Inferior parietal cortex (tissue), 1 donor: ENCODE data around the gene DROSHA.

ENCODE experiments used
- DNase-seq: peaks from one replicate; pipeline ENCODE4 v3.0.0-alpha.2; 2016; ENCODE audit errors: extremely low spot score

DROSHA gene

DNA sequence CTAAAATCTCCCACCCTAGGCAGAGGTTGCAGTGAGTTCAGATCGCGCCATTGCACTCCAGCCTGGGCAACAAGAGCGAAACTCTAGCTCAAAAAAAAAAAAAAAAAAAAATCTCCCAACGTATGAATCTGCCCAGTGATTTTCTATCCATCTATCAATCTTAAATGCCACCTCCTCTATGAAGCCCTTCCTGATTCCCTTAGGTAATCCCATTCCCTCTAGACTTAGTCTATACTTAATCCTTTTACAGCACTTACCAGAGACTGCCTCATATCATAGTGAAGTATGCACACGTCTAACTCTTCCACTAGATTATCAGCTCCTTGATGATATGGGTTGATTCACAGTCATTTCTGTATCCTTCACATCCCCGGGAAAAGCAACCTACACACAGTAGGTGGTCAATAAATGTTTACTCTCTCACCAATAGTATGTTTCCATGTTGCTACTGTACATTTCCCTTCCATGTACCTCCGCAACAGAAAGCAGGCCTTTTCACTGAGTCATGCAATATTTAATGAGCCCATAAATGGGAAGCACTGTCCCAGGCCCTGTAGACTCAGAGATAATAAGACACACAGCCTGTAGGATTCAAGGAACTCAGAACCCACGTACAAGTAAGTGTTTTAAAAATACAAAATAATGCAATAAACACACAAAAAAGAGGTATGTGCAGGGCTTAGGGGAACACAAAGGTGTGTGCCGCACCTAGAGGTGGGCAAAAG is 1.2 kb downstream of the DROSHA start:
- no peak for DNase-seq

DNA sequence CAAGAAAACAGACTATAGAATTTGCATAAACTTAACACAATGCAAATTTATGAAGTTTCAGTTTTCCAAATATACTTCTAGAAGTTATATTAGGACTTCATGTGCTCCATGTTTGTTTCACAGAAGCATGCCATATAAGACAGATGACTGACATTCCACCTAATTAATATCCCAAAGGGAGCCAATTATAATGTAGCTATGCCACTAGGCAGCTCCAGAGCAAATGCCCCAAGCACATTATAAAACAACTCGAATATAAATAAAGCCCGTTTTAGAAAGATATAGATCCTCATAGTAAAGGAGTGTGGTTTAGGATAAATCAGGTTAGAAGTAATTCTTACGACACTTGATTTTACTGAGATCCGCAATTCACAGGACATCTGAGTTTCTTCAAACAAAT is 8.9 kb downstream of the DROSHA start:
- no peak for DNase-seq

- DNase-seq, result no peak
These were observed 15.1 kb downstream of the DROSHA start for GRCh38 chr5:31516802-31517201.

DNA sequence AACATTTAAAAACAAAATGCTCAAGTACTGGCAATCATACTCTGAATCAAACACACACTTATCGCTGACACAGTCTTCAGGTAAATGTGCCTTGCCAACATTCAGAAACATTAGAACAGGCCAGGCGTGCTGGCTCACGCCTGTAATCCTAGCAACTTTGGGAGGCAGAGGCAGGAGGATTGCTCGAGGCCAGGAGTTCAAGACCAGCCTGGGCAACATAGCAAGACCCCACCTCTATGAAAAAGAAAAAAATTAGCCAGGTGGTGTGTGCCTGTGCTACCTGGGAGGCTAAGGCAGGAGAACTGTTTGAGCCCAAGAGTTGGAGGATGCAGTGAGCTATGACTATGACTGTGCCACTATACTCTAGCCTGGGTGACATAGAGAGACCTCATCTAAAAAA is 20.6 kb downstream of the DROSHA start:
- DNase-seq, result no peak

DNA sequence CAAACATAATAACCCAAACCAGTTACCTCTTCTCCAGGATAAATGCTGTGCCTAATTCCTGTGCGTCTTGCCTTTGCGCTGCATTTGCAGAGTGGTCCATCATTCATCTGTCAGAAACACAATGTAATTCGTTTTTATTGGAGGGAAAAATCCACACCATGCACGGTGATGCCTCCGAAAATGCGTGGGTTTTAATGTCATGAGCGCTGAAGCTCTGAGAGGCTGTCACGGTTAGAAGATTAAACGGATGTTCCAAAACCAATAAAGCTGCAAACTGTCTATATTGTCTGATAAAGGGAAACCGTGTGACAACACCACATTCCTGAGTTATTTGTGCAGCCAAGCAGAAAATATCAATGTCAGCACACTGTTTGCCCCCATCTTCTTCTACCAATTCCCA is 27.4 kb downstream of the DROSHA start:
- no peak for DNase-seq

DNA sequence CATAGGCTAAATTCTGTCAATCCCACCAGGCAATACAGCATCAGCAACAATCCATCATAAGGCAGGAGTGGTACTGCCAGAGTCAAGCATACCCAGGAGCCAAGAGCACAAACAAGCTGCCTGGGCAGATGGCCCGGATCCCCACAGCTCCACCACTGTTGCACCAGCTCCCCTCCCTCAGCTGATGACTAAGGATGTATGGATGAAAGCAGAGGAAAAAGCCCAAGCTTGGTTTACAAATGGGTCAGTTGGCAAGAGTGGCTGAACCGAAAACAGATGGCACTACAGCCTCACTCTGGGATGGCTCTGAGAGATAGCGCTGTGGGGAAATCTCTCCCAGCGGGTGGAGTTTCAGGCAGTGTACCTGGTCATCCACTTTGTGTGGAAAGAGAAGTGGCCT is 29.4 kb downstream of the DROSHA start:
- peak; percentile 46 for DNase-seq

DNA sequence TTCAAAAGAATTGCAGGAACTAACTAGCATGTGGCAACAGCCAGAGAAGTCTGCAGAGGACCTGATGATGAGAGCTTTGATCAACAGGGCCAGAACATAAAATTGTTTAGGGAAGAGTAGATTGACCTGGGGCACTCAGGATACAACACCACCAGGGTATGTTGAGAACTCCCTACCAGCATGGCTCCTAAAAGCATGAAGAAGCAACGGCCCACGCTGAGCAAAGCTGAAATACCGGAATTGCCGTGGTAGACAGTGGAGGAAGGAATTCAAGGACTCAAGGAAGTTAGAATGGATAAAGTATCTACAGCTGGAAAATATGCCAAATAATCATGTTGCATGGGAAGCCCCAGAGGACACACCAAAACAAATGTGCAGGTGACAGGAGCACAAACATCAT is 31.6 kb downstream of the DROSHA start:
- no peak for DNase-seq

DNA sequence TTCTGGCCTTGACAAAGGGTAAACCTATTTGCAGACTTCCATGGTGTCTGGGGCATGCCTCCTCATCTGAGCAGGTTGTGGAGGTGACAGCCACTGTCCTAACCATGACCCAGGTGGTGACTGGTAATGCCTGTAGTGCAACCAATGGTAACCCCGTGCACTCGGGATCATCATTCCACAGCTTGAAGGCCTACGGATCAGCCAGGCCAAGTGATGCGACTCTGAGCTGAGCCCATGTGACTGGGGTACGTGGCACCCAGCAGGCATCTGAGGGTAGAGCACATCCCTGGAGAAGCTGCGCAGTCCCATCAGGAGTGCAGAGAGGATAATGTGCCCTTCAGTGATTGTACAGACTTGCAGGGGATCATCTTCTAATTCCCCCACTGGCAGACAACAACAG is 35.0 kb downstream of the DROSHA start:
- DNase-seq, result no peak

DNA sequence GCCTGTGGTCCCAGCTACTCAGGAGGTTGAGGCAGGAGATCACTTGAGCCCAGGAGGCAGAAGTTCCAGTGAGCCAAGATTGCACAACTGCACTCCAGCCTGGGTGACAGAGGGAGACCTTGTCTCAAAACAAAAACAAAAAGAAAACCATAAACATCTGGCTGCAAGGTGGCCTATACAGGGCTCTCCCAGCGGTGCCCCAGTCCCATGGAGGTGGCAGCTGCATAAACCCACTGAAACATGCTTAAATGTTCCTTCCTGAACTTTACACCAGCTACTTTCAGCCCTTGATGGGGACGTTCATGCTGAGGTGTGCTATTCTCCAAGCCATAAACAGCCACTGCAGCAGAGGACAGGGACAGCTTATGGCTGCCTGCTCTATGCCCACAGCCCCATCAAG is 35.6 kb downstream of the DROSHA start:
- DNase-seq, result no peak

DNA sequence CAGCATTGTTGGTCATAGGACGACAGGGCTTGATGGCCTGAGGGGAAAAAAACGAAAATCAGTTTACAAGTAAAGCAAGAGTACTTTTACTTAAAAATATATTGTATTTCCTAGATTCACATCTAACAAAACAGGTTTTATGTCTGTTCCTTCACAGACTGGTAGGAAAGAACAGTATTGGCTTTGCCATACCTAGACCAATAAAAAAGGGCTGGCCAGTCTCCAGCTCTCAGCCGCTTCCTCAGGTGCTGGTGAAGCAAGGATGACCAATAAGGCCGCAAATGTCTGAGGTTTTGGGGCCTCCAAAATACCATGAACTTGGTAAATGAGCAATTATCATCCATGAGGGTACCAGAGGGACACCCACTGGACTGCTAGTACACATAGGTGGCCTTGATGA is 36.6 kb downstream of the DROSHA start:
- no peak for DNase-seq

DNA sequence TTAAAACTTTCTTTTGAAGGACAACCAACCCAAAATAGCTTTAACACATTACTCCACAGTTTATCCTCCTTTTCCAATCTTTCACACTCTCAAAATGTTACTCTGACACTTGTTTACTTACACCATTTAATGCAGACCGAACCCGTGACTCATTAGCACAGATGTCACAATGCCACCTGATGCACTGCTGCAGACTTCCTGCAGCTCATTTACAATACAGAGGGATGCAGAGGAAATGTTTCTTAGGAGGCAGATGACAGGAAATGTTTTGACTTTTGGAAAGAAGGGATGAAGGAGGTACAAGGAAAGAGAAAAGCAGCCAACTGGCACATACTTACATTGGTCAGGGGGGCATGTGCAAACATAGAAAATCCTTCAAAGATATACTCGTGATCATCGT is 39.0 kb downstream of the DROSHA start:
- DNase-seq, result no peak

DNA sequence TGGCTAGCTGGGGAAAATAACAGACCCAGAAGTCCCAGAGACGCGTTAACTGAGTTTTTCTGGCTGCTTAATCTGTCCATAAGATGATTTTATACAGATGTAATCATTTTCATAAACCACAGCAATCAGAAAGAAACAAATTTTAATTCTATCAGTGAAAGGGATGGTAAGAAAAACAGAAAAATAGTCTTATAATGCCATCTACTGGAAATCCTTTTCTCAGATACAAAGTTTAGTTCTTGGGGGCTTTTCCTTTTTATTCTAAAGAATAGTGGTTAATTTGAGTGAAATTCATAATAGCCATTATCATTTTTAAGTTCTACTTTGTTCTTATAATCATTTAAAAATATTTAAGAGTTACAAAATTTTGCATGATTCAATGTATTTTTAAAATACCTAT is 44.4 kb downstream of the DROSHA start:
- DNase-seq, result no peak

GRCh38 chr5:31486441-31486840 is 45.5 kb downstream of the DROSHA start:
- no peak for DNase-seq

DNA sequence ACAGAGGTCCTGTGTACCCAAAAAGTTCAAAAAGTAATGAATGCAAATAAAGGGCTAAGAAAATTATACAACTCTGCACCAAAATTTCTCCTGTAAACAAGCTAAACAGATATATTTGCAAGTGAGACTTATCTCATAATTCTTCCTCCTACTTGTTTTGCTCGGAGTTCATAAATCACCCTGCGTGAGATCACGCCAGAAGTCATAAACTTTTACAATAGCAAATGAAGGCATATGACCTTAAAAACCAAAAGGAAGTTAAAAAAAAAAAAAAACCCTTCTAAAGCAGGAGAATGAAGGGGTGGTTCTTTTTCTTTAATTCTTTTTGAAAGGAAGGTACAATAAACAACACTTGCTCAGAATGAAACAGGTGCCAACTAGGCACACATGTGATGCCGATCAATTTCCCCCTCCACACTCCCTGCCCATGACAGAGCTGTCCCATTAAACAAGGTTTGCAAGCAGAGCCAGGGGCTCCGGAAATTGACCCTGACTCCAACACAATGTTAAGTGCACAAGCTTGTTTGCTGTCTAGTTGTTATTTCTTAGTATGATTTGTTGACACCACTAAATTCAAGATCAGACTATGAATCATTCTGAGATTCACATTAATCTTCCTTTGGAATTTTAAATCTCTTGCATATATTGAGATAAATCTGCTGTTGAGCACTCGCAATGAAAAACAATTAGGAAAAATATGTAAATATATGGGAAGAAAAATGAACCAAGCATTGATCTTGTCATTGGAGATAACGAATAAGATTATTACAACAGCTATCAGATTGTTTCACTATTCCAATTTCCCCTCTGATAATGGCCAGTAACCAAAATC is 46.3 kb downstream of the DROSHA start:
- no peak for DNase-seq

DNA sequence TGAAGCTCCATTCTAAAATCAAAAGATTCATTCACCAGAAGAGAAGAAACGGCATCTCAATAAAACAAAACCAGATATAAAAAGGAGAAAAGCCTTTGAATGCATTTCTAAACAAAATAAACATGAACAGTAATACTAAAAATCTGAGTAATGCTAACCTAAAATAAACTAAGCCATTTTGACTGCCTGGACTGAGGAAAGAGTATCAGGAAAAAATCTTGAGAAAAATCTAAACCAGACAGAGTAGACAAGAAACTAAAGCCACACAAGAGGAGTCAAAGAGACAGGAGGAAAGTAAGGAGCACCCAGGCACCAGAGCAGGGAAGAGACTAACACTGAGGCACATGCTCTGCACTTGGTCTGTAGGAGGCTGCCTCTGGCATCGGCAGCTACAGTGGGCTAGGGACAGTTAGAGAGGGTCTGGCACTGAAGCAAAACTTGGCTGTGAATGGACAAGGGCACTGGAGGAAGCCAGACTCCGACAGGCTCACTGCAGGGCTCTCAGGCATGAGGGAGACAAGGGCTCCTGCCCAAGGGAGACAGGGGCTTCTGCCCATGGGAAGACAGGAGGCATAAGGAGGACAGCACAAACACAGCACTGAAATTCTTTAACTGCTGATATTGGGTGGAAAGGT is 50.2 kb downstream of the DROSHA start:
- DNase-seq, result no peak

DNA sequence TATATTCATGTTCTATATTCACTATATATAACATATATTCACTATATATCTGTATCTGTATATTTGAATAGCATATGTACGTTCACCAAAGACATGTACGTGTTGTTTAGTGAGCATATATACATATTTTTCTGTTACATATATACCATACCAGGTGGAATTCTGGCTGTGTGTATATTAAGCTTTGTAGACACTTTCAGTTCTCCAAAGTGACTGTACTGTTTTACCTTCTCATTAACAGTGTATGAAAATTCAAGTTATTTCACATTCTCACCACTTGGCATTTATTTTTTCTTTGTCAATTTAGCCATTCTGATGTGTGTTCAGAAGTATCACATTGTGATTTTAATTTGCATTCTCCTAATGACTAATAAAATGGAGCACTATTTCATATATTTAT is 52.2 kb downstream of the DROSHA start:
- no peak for DNase-seq

DNA sequence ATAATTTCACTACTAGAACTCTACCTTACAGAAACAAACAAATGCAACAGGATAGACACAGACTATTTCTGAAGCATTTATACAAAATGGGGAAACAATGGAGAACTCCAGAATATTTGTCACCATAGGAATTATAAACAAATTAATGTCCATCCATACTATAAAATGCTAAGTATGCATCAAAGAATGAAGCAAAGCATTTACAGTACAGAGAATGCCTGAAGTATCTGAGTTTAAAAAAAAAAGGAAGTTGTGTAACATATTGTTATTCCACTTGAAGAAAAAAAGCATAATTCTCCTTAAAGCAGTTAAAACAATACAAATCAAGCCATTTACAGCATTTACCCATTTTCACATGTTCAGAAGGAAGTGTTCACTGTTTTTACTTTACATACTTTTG is 53.0 kb downstream of the DROSHA start:
- DNase-seq, result no peak

- DNase-seq, result no peak
These were observed 53.9 kb downstream of the DROSHA start for GRCh38 chr5:31477971-31478370.

DNA sequence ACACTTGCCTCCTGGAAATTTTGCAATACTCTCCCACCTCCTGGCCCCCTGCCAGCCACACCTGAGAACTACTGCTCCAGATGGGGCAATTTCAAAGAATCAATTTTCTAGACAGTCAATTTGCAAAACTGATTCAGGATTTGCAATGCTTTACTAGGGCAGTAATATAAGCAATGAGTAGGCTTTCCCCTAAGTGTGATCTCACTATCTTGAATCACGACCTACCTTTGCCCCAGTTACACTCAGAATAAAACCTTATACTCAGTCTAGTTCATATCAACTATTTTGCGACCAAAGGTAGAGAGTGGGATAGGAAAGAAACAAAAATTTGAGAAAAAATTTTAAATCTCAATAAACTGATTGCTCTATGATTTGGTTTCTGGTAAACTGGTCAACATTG is 54.4 kb downstream of the DROSHA start:
- DNase-seq, result no peak

- DNase-seq, result peak; percentile 39
These were observed 55.2 kb downstream of the DROSHA start for GRCh38 chr5:31476738-31477141.

DNA sequence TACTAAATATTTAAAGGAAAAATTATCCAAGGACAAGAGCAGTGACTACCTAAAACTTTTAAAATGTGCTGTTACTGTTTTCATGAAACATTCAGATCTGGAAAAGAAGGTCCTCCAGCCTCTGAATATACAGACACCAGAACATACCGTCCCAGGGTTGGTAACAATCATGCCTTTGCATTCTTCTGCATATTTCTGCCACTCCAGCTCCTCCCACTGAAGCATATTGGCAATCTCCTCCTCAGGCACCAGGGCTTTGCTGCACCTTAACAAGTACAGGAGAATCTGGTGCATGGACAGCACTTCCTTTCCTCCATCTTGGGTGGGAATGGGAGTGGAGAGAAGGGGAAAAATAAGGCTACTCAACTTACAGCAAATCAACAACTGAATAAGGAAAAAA is 60.0 kb downstream of the DROSHA start:
- no peak for DNase-seq

DNA sequence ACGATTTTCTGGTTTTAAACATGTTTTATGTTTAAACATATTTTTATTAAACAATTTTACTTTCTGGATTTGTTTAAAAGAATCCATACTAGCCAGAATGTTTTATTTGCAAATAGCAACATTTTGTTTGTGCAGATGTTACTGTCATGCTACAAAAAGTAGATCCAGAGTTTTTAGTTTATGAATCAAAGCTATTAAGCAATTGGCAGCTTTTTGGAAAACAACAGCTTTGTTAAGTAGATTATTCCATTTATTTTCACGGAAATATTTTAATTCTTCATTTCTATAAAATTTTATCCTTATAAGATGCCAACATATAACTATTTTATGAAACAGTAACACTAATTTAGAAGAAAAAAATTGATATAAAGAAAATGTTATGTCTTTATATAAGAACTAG is 60.9 kb downstream of the DROSHA start:
- no peak for DNase-seq

DNA sequence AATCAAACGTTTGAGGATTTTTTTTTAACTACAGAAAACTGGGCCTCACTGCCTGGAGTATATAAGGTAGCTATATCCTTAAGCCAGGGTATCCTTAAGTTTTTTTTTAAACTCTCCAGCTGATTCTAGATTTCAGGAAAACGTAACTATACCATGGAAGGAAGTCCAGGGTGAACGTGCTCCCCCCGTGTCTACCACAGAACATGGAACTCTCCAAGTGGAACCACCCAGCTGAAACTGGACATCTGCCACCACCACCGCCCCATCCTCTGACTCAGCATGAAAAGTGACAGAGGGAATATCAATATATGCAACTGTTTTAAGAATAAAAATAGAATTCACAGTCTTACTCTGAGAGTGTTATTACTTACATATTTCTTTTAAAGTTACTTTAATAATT is 61.3 kb downstream of the DROSHA start:
- DNase-seq, result no peak
